Subcutaneous abdominal adipose tissue (tissue), 5 donors: ENCODE results near the gene FAM222A.

Source experiments
- H3K27ac ChIP-seq: one replicate; pipeline ENCODE4 v1.7.0; 2013; ENCODE audit warnings: low read depth, mild to moderate bottlenecking, inconsistent platforms, low read length, moderate library complexity
- H3K27me3 ChIP-seq, 5 donors: one replicate each; pipeline ENCODE4 v1.7.0; 2013; ENCODE audit warnings: low read length in 5 of 5, inconsistent platforms in 1 of 5; ENCODE audit not compliant: control insufficient read depth in 5 of 5, insufficient read depth in 4 of 5
- H3K36me3 ChIP-seq, 5 donors: one replicate each; pipeline ENCODE4 v1.7.0; 2013; ENCODE audit warnings: low read length in 5 of 5; ENCODE audit not compliant: control insufficient read depth in 5 of 5, insufficient read depth in 5 of 5
- H3K4me1 ChIP-seq, 5 donors: one replicate each; pipeline ENCODE4 v1.7.0; 2013; ENCODE audit warnings: low read length in 5 of 5, mild to moderate bottlenecking in 3 of 5, moderate library complexity in 1 of 5; ENCODE audit not compliant: control insufficient read depth in 5 of 5, insufficient read depth in 5 of 5
- H3K4me3 ChIP-seq, 5 donors: one replicate each; pipeline ENCODE4 v1.7.0; 2013; ENCODE audit warnings: low read length in 5 of 5, low read depth in 1 of 5
- H3K9ac ChIP-seq, 5 donors: one replicate each; pipeline ENCODE4 v1.7.0; 2013; ENCODE audit warnings: low read length in 5 of 5, mild to moderate bottlenecking in 4 of 5, moderate library complexity in 3 of 5
- H3K9me3 ChIP-seq, 5 donors: one replicate each; pipeline ENCODE4 v1.7.0; 2013; ENCODE audit warnings: low read length in 5 of 5; ENCODE audit not compliant: control insufficient read depth in 5 of 5
- donor health status: healthy.
- donor health status: healthy.
- donor health status: healthy.
- donor health status: healthy.
- donor health status: healthy.

FAM222A gene

DNA sequence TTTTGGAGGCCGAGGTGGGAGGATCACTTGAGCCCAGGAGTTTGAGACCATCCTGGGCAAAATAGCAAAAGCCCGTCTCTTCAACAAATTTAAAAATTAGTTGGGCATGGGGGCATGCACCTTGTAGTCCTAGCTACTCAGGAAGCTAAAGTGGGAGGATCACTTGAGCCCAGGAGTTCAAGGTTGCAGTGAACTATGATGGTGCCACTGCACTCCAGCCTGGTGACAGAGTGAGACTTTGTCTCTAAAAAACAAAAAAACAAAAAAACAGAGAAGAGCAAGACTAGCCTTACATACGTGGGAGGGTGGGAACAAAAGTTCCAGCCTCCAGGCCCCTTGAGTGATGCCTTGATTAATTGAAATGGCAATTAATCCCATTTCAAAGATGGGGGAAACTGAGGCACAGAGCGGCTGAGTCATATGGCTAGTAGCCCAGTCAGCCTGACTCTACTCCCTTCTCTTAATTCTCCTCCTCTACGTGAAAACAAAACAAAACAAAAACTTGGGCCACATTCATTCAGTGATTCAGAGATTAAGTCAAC lies 3.3 kb upstream of the FAM222A start:
- Histone ChIP-seq H3K4me3 (no peak overlapping the region), H3K9ac (no peak overlapping the region), H3K27ac (no peak overlapping the region), H3K9me3 (no peaks in the 10 kb centered on the region), H3K4me1 (peaks cover 0 to 16% (median 8%) of the 10 kb centered on the region in 5 donors), H3K36me3 (no peaks in the 10 kb centered on the region), H3K27me3 (peaks cover 16 to 38% (median 25%) of the 10 kb centered on the region in 5 donors)

DNA sequence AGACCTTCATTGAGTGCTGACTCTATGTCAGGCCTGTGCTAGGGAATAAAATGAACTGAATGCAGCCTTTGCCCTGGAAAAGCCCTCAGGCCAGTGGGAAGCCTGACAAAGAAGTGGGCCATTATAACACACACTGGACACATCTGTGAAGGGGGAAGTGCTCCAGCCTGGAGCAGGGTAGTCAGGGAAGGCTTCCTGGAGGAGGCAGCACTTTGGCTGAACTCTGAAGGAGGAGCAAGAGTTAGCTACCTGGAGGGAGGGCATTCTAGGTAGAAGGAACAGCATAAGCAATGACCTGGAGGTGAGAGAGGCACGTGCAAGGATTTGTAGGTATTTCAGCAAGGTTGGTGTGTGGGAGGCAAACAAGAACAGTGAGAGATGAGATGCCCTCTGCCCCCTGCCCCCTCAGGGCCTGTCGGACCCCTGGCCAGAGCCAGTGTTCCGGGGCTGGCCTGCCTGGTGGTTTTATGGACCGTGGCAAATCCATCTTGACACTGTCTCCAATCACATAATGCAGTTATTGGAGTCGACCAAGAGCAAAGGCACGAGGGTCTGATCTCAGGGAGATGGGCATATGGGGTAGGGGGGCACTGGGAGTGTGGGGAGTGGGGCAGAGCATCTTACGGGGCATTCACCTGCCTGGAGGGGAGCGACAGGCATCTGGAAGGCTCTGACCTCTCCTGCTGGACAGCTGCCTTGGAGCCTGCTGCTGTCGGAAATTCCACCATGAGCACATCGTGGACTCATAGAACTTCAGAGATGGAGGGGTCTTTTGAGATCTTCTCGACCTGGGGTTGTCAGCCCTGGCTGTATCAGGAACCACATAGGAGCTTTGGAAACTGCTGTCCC lies 2.7 kb upstream of the FAM222A start:
- H3K36me3 ChIP-seq = no peaks in the 10 kb centered on the region
- no peak overlapping the region for H3K4me3 ChIP-seq
- no peak overlapping the region for H3K9ac ChIP-seq
- no peak overlapping the region for H3K27ac ChIP-seq
- H3K4me1 ChIP-seq = peaks cover 0 to 22% (median 14%) of the 10 kb centered on the region in 5 donors
- peaks cover 16 to 38% (median 25%) of the 10 kb centered on the region in 5 donors for H3K27me3 ChIP-seq
- H3K9me3 ChIP-seq = no peaks in the 10 kb centered on the region

DNA sequence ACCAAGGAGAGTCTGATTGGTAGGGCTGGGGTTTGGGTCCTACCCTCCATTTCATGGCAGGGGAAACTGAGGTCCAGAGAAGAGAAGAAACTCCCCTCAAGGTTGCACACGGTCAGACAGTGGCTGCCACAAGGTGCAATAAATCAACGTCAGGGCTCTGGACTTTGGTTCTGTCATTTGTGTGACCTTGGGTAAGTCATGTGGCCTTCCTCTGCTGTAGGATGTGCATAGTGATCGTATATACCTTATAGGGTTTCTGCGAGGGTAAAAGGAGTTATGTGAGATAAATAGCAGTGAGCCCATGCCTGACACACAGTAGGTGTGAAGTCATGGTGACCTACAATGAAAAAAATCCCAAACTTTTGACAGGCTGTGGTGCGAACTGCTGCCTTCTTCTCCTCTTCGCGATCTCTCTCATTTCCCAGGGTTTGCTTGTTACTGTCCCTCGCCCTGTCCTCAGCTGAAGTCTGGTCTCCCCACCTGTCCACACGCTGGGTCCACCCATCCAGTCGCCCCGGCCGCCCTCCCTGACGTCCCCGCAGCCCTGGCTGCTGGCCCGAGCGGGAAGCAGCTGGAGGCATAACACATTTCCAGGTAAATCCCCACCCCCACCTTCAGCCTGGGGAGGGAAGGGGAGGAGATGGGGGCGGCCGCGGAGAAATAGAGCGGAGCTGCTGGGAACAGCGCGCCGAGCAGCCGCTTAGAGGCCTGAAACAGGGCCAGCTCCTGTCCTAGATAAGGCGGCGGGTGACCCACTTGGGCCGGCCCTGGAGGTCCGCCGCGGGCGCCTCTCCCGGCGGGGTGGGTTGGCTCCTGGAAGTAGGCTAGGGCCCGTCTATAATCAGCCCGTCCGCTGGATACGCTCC lies 1.8 kb upstream of the FAM222A start:
- H3K4me1 ChIP-seq = peaks cover 0 to 29% (median 22%) of the 10 kb centered on the region in 5 donors
- H3K27ac ChIP-seq = no peak overlapping the region
- peaks cover 16 to 38% (median 27%) of the 10 kb centered on the region in 5 donors for H3K27me3 ChIP-seq
- H3K36me3 ChIP-seq = no peaks in the 10 kb centered on the region
- no peak overlapping the region for H3K9ac ChIP-seq
- H3K4me3 ChIP-seq = no peak overlapping the region
- no peaks in the 10 kb centered on the region for H3K9me3 ChIP-seq

DNA sequence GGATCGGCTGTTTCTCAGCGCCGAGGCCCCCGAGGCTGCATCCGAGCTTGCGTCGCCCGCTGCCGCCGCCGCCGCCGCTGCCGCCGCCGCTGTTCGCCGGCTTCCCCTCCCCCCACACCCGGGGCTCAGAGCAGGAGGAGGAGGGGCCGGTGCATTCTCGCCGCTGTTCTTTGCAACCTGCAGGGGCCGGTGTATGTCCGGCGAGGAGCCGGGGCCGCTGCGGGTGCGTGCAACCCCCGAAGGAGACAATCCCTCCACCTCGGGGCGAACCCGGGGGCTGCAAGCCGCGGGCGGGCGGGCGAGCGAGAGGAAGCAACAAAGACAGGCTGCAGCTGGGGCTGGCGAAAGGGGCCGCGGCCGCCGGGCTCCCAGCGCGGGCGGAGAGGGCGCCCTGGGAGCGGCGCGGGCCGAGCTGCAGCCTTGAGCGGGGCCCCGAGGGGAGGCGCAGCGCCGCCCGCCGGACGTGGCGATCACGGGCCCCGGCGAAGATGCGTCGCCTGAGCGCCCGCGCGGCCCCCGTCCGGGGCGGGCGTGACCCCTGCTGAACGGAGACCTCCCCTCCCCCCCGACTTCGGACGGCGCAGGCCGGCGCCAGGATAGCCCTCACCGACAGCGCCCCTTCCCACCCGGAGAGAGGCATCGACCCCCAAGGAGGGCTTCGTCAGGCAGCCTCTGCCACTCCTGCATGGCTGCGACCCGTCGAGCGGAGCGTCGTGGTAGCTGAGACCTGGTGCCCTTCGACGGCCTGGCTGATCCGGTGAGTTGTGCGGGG lies 702 bp downstream of the FAM222A start:
- Histone ChIP-seq H3K27me3 (peaks cover 34 to 50% (median 42%) of the 10 kb centered on the region in 5 donors), H3K9ac (peak overlapping the region in 1 of 5 donors; percentile 35), H3K4me3 (peak overlapping the region in 4 of 5 donors; percentile 32 to 63 (median 50)), H3K36me3 (no peaks in the 10 kb centered on the region), H3K9me3 (no peaks in the 10 kb centered on the region), H3K27ac (no peak overlapping the region), H3K4me1 (peaks cover 0 to 28% (median 22%) of the 10 kb centered on the region in 5 donors)

DNA sequence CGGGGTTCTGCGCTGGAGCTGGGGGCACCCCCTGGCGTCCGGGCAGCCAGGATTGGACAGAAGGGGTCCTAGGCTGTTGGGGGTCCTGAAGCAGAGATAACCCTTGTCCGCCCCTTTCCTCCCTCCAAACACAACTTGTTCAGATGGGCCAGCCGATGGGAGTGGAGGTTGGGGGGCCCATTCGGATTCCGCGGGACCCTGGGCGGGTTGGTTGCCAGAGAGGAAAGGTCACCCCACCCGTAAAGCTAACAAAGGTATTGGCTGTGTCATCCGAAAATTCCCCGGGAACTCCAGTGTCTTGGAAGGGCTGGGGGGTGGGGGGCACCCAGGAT lies 1.3 kb downstream of the FAM222A start:
- Histone ChIP-seq H3K9ac (peak overlapping the region in 1 of 5 donors; percentile 35), H3K27me3 (peaks cover 34 to 55% (median 48%) of the 10 kb centered on the region in 5 donors), H3K27ac (no peak overlapping the region), H3K4me1 (peaks cover 0 to 28% (median 22%) of the 10 kb centered on the region in 5 donors), H3K4me3 (peak overlapping the region in 2 of 5 donors; percentile 55 to 63), H3K36me3 (no peaks in the 10 kb centered on the region), H3K9me3 (no peaks in the 10 kb centered on the region)

DNA sequence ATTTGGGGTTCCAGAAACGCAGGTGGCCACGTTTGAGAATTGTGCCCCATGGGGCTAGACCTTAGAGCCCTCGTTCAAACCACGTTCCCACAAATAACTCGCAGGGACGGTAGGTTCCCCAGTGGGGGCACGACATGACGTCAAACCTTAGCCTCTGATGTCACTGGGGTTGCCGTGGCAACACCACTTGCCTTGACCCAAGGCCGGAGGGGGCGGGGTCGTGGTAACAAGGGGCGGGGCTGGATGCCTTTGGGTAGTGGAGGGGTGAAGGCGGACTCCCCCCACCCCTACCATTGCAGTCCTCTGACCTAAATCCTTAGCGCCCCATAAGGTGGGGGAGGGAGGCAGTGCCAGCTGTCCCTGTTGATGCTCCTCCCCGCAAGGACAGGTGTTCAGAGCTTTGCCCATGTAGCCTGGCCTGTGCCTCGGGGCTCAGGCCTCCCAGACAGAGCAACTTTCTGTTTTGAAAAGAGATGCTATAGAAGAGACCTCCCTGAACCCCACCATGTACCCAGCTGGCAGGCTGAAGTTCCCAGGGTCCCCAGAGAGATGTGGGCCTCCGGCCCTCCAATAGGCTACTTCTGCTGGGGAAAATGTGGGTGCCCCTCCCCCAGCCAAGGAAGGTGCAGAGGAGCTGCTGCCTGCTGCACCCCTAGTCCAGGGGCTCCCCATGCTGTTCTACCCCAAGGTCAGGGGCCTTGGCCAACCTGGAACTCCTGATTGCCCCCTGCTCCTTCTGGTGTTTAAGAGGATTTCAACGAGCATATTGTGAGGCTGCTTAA lies 1.9 kb downstream of the FAM222A start:
- H3K4me3 ChIP-seq = peak overlapping the region in 1 of 5 donors; percentile 48
- peaks cover 34 to 53% (median 46%) of the 10 kb centered on the region in 5 donors for H3K27me3 ChIP-seq
- H3K4me1 ChIP-seq = peaks cover 0 to 31% (median 22%) of the 10 kb centered on the region in 5 donors
- H3K9ac ChIP-seq = peak overlapping the region in 1 of 5 donors; percentile 59
- no peak overlapping the region for H3K27ac ChIP-seq
- no peaks in the 10 kb centered on the region for H3K36me3 ChIP-seq
- no peaks in the 10 kb centered on the region for H3K9me3 ChIP-seq

DNA sequence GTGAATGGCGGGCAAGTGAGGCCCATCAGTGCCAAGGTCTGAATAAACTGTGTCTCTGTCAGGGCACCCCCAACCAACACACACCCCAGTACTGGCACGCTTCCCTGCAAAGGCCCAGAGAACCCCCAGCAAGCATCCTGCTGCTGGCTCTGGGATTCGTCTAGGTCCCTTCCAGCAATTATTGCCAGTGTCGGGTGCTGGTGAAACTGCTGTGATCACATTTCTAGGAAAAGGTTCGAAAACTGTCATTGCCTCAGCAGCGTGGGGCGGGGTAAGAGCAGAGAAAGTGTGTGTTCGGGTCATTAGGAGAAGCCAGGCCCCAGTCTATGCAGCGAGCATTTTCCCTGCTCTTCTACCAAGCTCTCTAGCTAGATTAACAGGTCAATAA lies 2.5 kb downstream of the FAM222A start:
- Histone ChIP-seq H3K27ac (peak overlapping the region; percentile 21), H3K36me3 (no peaks in the 10 kb centered on the region), H3K9ac (peak overlapping the region in 2 of 5 donors; percentile 49 to 59), H3K27me3 (peaks cover 29 to 47% (median 40%) of the 10 kb centered on the region in 5 donors), H3K4me1 (peaks cover 0 to 32% (median 22%) of the 10 kb centered on the region in 5 donors), H3K4me3 (peak overlapping the region in 1 of 5 donors; percentile 48), H3K9me3 (no peaks in the 10 kb centered on the region)

DNA sequence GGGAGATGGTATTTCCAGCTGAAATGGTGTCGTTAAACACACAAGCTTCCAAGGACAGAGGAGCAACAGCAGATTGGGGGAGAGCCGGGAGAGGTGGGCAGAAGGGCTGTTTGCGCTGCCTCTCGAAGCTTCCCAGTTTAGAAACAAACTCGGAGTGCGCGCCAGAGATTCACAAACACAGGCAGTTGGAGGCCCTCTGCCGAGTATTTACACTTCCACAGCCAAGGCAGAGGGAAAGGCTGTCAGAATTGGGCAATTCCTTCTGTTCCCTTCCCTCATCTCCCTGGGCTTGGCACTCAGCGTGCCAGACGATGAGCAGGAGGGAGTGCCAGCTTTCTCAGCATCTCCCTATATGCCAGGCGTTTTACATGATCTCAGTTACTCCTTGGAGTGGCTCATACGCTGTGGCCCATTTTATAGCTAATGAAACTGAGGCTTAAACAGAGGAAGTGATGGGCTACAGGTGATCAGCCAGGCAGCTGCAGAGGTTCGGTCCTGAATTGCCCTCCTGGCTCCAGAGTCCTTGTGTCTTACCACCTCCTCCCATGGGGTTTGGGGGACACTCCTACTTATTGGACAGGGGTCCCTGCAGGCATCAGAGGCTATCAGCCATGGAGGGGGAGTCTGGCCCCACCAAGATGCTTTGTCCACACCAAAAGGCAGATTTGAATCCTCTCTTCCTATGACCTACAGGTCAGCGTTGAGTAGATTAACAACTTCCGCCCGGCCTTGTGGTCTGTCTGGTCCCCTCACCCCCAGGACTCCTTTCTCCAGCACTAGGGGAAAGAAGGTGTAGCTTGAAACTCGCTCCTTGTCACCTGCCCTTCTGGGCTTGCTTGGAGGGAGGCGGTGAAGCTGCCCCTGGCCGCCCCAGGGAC lies 3.1 kb downstream of the FAM222A start:
- H3K36me3 ChIP-seq = no peaks in the 10 kb centered on the region
- H3K4me1 ChIP-seq = peaks cover 0 to 32% (median 22%) of the 10 kb centered on the region in 5 donors
- H3K9me3 ChIP-seq = no peaks in the 10 kb centered on the region
- peaks cover 24 to 41% (median 33%) of the 10 kb centered on the region in 5 donors for H3K27me3 ChIP-seq
- H3K27ac ChIP-seq = peak overlapping the region; percentile 21
- peak overlapping the region in 1 of 5 donors; percentile 48 for H3K4me3 ChIP-seq
- H3K9ac ChIP-seq = peak overlapping the region in 2 of 5 donors; percentile 49 to 59
